NCI-H1694 (cell line): ENCODE results near the gene ZBP1.

Source experiments
- DNase-seq: peaks from one replicate; lab custom pipeline; 2025; lab: John Stamatoyannopoulos, UW

Gene ZBP1

GRCh38 chr20:57584768-57585461, 35.3 kb downstream of the ZBP1 start:
- DNase-seq: no peak

- DNase-seq: no peak
Measured at GRCh38 chr20:57583289-57584257, 36.7 kb downstream of the ZBP1 start.

GRCh38 chr20:57582432-57583288, 37.6 kb downstream of the ZBP1 start:
- no peak for DNase-seq

- no peak for DNase-seq
Measured at GRCh38 chr20:57582029-57582378, 38.2 kb downstream of the ZBP1 start.

GRCh38 chr20:57581202-57582028, 38.8 kb downstream of the ZBP1 start:
- no peak for DNase-seq

- DNase-seq: no peak
Measured at GRCh38 chr20:57580478-57581201, 39.6 kb downstream of the ZBP1 start.

- no peak for DNase-seq
Measured at GRCh38 chr20:57579898-57580447, 40.3 kb downstream of the ZBP1 start.

GRCh38 chr20:57579331-57579897, 40.8 kb downstream of the ZBP1 start:
- no peak for DNase-seq

- no peak for DNase-seq
Measured at GRCh38 chr20:57578476-57579165, 41.6 kb downstream of the ZBP1 start.

- DNase-seq: no peak
Measured at GRCh38 chr20:57577679-57578475, 42.3 kb downstream of the ZBP1 start.

- DNase-seq: no peak
Measured at GRCh38 chr20:57576617-57577550, 43.3 kb downstream of the ZBP1 start.

GRCh38 chr20:57576002-57576401, 44.2 kb downstream of the ZBP1 start:
- no peak for DNase-seq

- no peak for DNase-seq
Measured at GRCh38 chr20:57574954-57575353, 45.3 kb downstream of the ZBP1 start.

- no peak for DNase-seq
Measured at GRCh38 chr20:57573894-57574293, 46.3 kb downstream of the ZBP1 start.

- no peak for DNase-seq
Measured at GRCh38 chr20:57573242-57573641, 47.0 kb downstream of the ZBP1 start.

GRCh38 chr20:57571782-57572416, 48.3 kb downstream of the ZBP1 start:
- no peak for DNase-seq

- DNase-seq: no peak
Measured at GRCh38 chr20:57570920-57571319, 49.3 kb downstream of the ZBP1 start.
